Immature natural killer cell (primary cell): Measurements from ENCODE around the gene RNF151. TPM values are rescaled to one million over a fixed set of nuclear protein-coding genes. Genes with fewer than 3 reads are reported as not detected.
"Not testable (repeated sequence)": the region's sequence is repeated elsewhere in the genome, so short reads cannot be mapped to it uniquely, and the experiment has no call there.

Experiments used
- DNase-seq, 3 donors: peaks; one replicate each; pipeline ENCODE4 v3.0.0; 2022; ENCODE audit warnings: mixed read lengths in 1 of 3
- H3K27ac Mint-ChIP-seq, 6 donors: one replicate each; pipeline ENCODE4 v1.8.0; 2020; ENCODE audit warnings: mixed read lengths in 6 of 6, mild to moderate bottlenecking in 5 of 6, inconsistent platforms in 4 of 6, moderate library complexity in 3 of 6
- H3K27me3 Mint-ChIP-seq, 3 donors: one replicate each; pipeline ENCODE4 v1.8.0; 2020 to 2021; ENCODE audit warnings: low read depth in 3 of 3, mild to moderate bottlenecking in 3 of 3, mixed read lengths in 3 of 3, moderate library complexity in 3 of 3, inconsistent platforms in 1 of 3
- H3K36me3 Mint-ChIP-seq, 3 donors: one replicate each; pipeline ENCODE4 v1.8.0; 2020; ENCODE audit warnings: mixed read lengths in 3 of 3, inconsistent platforms in 2 of 3, mild to moderate bottlenecking in 2 of 3
- H3K4me1 Mint-ChIP-seq, 2 donors: one replicate each; pipeline ENCODE4 v1.8.0; 2020; ENCODE audit warnings: inconsistent platforms in 2 of 2, mild to moderate bottlenecking in 2 of 2, mixed read lengths in 2 of 2, moderate library complexity in 1 of 2
- H3K4me3 Mint-ChIP-seq, 5 donors: one replicate each; pipeline ENCODE4 v1.8.0; 2020; ENCODE audit warnings: mild to moderate bottlenecking in 5 of 5, mixed read lengths in 5 of 5, inconsistent platforms in 3 of 5, moderate library complexity in 3 of 5
- H3K9me3 Mint-ChIP-seq, 6 donors: one replicate each; pipeline ENCODE4 v1.8.0; 2020; ENCODE audit warnings: mild to moderate bottlenecking in 6 of 6, mixed read lengths in 6 of 6, inconsistent platforms in 4 of 6, moderate library complexity in 3 of 6
- polyA plus RNA-seq, 3 donors: library from polyadenylated mRNA; unstranded; fragments of 300-500 nt; fragmentation: Illumina TruSeq; gene quantifications; one replicate each; pipeline ENCODE4 v1.2.3, GENCODE V29; 2021

RNF151 gene
- polyA plus RNA-seq, 3 donors from 2014 or later = not detected

- peaks cover 0 to 10% (median 2%) of the 10 kb centered on the region in 3 donors for H3K36me3 Mint-ChIP-seq
- peak; percentile 98 to 99 (median 99) for DNase-seq
- no peaks in the 10 kb centered on the region for H3K9me3 Mint-ChIP-seq
- peaks cover 0 to 7% (median 3%) of the 10 kb centered on the region in 3 donors for H3K27me3 Mint-ChIP-seq
- peak within 1 kb of the TSS; percentile 62 to 83 (median 74) for H3K27ac Mint-ChIP-seq
- H3K4me3 Mint-ChIP-seq = peak within 1 kb of the TSS; percentile 78 to 89 (median 87)
- H3K4me1 Mint-ChIP-seq = peaks cover 15 to 24% of the 10 kb centered on the region in 2 donors
Measured at GRCh38 chr16:1942810-1943726, 23.6 kb upstream of the RNF151 start, which contains the start of gene MSRB1. TSS of gene MSRB1 (minus strand) at chr16:1943199. CDS start at chr16:1943156, 43 bp downstream.

DNA sequence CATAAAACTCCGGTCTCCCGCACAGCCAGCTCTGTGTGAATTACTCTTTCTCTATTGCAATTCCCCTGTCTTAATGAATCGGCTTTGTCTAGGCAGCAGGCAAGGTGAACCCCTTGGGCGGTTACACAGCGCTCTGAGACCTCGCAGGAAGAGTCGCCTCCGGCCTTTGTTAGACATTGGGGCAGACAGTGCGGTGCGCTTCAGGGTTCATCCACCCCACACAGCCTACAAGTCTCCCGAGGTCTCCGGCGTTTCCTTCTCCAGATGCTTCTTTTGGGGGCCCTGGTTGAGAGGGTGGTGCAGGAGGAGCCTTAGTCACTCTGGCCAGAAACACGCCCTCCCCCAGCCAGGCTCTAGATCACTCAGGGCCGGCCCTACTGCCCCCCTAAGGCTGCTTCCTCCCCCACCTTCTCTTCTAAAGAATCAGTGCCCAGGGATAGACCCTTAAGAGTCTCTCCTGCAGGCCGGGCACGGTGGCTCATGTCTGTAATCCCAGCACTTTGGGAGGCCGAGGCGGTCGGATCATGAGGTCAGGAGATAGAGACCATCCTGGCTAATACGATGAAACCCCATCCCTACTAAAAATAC is 21.9 kb upstream of the RNF151 start:
- Mint-ChIP-seq H3K4me1 (peaks cover 15 to 24% of the 10 kb centered on the region in 2 donors), H3K27ac (peak overlapping the region in 2 of 6 donors; percentile 28 to 34), H3K4me3 (peak overlapping the region; percentile 19 to 78 (median 55)), H3K27me3 (peaks cover 0 to 7% (median 3%) of the 10 kb centered on the region in 3 donors), H3K36me3 (no peaks in the 10 kb centered on the region), H3K9me3 (no peaks in the 10 kb centered on the region)
- no peak for DNase-seq

DNA sequence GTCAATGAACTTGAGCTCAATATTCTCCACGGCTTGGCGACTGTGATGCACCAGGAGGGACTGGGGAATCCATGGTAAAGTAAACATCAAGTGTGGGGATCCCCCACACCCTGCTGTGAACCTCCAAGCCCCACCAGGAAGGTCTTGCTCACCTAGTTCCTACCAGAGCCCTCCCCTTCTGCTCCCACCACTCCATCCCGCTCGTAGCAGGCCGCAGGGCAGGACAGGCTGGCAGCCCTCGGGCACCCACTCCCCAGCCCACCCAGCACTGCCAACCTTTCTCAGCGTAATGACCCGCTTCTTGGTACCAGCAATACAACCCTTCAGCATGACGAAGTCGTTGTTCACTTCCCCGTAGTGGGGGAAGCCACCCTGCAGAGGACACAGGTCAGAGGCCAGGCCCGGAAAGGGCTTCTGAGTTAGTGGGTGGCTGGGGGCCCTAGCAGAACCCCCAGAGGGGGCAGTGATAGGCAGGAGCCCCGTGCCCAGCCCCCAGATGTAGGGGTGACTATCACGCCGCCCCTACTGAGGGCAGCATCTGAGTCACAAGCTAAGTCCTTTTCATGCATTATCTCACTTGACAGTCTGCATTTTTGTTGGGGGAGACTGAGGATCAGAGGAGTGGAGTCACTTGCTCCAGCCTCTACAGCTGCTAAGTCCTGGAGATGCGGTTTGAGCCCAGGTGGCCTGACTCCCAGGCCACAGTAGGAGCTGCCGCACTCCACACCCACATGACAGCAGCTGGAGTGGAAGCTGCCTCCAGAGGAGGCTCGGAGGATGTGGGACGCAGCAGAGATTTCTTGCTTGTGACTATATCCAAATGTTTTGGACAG is 20.9 kb upstream of the RNF151 start:
- DNase-seq = no peak
- H3K36me3 Mint-ChIP-seq = no peaks in the 10 kb centered on the region
- H3K27me3 Mint-ChIP-seq = peaks cover 0 to 7% (median 3%) of the 10 kb centered on the region in 3 donors
- H3K27ac Mint-ChIP-seq = no peak overlapping the region
- no peak overlapping the region for H3K4me3 Mint-ChIP-seq
- H3K9me3 Mint-ChIP-seq = no peaks in the 10 kb centered on the region
- peaks cover 15 to 24% of the 10 kb centered on the region in 2 donors for H3K4me1 Mint-ChIP-seq

- DNase-seq = no peak
- Mint-ChIP-seq H3K4me3 (no peak overlapping the region), H3K27ac (no peak overlapping the region), H3K27me3 (peaks cover 0 to 9% (median 3%) of the 10 kb centered on the region in 3 donors), H3K9me3 (no peaks in the 10 kb centered on the region), H3K36me3 (no peaks in the 10 kb centered on the region), H3K4me1 (peaks cover 14 to 19% of the 10 kb centered on the region in 2 donors)
Measured at GRCh38 chr16:1946495-1947368, 19.9 kb upstream of the RNF151 start.

DNA sequence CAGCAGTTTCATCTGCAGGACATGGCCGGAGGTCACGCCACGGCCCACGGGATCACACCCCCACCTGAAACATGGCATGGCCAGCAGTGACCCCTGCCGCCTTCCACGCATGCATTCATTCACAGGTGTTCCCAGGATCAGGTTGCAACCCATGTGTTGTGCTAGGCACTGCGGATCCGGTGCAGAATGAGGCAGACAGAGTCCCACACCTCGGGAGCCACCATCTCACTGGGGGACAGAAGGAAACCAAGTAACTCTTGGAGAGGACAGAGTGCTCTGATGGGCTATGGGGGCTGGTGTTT is 19.3 kb upstream of the RNF151 start:
- Mint-ChIP-seq H3K27me3 (peaks cover 0 to 9% (median 3%) of the 10 kb centered on the region in 3 donors), H3K27ac (no peak overlapping the region), H3K4me1 (peaks cover 9 to 14% of the 10 kb centered on the region in 2 donors), H3K4me3 (no peak overlapping the region), H3K9me3 (no peaks in the 10 kb centered on the region), H3K36me3 (no peaks in the 10 kb centered on the region)
- DNase-seq = no peak

GRCh38 chr16:1949507-1949906 is 17.1 kb upstream of the RNF151 start:
- H3K4me1 Mint-ChIP-seq = peaks cover 0 to 4% of the 10 kb centered on the region in 2 donors
- no peak for DNase-seq
- no peak overlapping the region for H3K27ac Mint-ChIP-seq
- no peaks in the 10 kb centered on the region for H3K9me3 Mint-ChIP-seq
- H3K36me3 Mint-ChIP-seq = no peaks in the 10 kb centered on the region
- no peak overlapping the region for H3K4me3 Mint-ChIP-seq
- H3K27me3 Mint-ChIP-seq = peaks cover 2 to 3% (median 3%) of the 10 kb centered on the region in 3 donors

GRCh38 chr16:1950047-1950446 is 16.6 kb upstream of the RNF151 start:
- no peak for DNase-seq
- no peaks in the 10 kb centered on the region for H3K4me1 Mint-ChIP-seq
- H3K9me3 Mint-ChIP-seq = no peaks in the 10 kb centered on the region
- H3K36me3 Mint-ChIP-seq = no peaks in the 10 kb centered on the region
- H3K27ac Mint-ChIP-seq = no peak overlapping the region
- H3K27me3 Mint-ChIP-seq = peaks cover 2 to 3% (median 2%) of the 10 kb centered on the region in 3 donors
- no peak overlapping the region for H3K4me3 Mint-ChIP-seq

- Mint-ChIP-seq H3K27ac (no peak overlapping the region), H3K36me3 (no peaks in the 10 kb centered on the region), H3K9me3 (no peaks in the 10 kb centered on the region), H3K4me3 (no peak overlapping the region), H3K4me1 (no peaks in the 10 kb centered on the region), H3K27me3 (peaks cover 2 to 3% (median 2%) of the 10 kb centered on the region in 3 donors)
- DNase-seq = no peak
Measured at GRCh38 chr16:1950559-1950958, 16.1 kb upstream of the RNF151 start.

- Mint-ChIP-seq H3K9me3 (no peaks in the 10 kb centered on the region), H3K27me3 (peaks cover 0 to 2% (median 2%) of the 10 kb centered on the region in 3 donors), H3K4me3 (no peak overlapping the region), H3K4me1 (no peaks in the 10 kb centered on the region), H3K27ac (no peak overlapping the region), H3K36me3 (no peaks in the 10 kb centered on the region)
- DNase-seq = no peak
Measured at GRCh38 chr16:1953734-1954133, 12.9 kb upstream of the RNF151 start.

- not testable (repeated sequence) for H3K36me3 Mint-ChIP-seq, H3K4me3 Mint-ChIP-seq, DNase-seq, H3K27ac Mint-ChIP-seq, H3K9me3 Mint-ChIP-seq
- peaks cover 2 to 20% (median 5%) of the 10 kb centered on the region in 3 donors for H3K27me3 Mint-ChIP-seq
- H3K4me1 Mint-ChIP-seq = peaks cover 17 to 20% of the 10 kb centered on the region in 2 donors
Measured at GRCh38 chr16:1957434-1958142, 9.1 kb upstream of the RNF151 start.

- H3K4me3 Mint-ChIP-seq, H3K27ac Mint-ChIP-seq: not testable (repeated sequence)
- peaks cover 2 to 20% (median 5%) of the 10 kb centered on the region in 3 donors for H3K27me3 Mint-ChIP-seq
Measured at GRCh38 chr16:1958143-1958491, 8.5 kb upstream of the RNF151 start.

GRCh38 chr16:1958715-1959268 is 7.9 kb upstream of the RNF151 start:
- Mint-ChIP-seq H3K9me3 (no peaks in the 10 kb centered on the region), H3K27ac (peak overlapping the region in 1 of 6 donors; percentile 59), H3K36me3 (peaks cover 8 to 12% (median 10%) of the 10 kb centered on the region in 3 donors), H3K4me3 (peak overlapping the region; percentile 79 to 87 (median 85)), H3K27me3 (peaks cover 4 to 26% (median 6%) of the 10 kb centered on the region in 3 donors), H3K4me1 (peaks cover 20 to 31% of the 10 kb centered on the region in 2 donors)
- no peak for DNase-seq

More at GRCh38 chr16:1958143-1958491, 8.5 kb upstream of the RNF151 start:
- H3K36me3 Mint-ChIP-seq, H3K9me3 Mint-ChIP-seq, DNase-seq: not testable (repeated sequence)
- H3K4me1 Mint-ChIP-seq = peaks cover 17 to 24% of the 10 kb centered on the region in 2 donors
